PFSK-1 (cell line): ENCODE data around the gene HS3ST3A1.

Experiments used
- FOXP2 ChIP-seq: optimal IDR thresholded peaks from 2 replicates; pipeline ENCODE3; 2011; ENCODE audit warnings: borderline replicate concordance, control low read depth, inconsistent platforms; ENCODE audit not compliant: insufficient read depth; ENCODE audit errors: extremely low read length, extremely low read depth
- POLR2AphosphoS5 ChIP-seq: IDR thresholded peaks from 2 replicates; pipeline ENCODE4 v1.6.1; 2012; ENCODE audit warnings: low read depth, mild to moderate bottlenecking, control low read depth, low read length, moderate library complexity
- SIN3A ChIP-seq: IDR thresholded peaks from 2 replicates; pipeline ENCODE4 v1.6.1; 2012; ENCODE audit warnings: mild to moderate bottlenecking, low read length, moderate library complexity, borderline replicate concordance; ENCODE audit not compliant: insufficient read depth
- TAF1 ChIP-seq: IDR thresholded peaks from 2 replicates; pipeline ENCODE4 v1.6.1; 2012; ENCODE audit warnings: low read length, control low read depth, borderline replicate concordance; ENCODE audit not compliant: insufficient read depth
- TF ChIP-seq, protein P1 (sequence below), 2 experiments: IDR thresholded peaks; 2 replicates each; pipeline versions ENCODE4 v1.6.1 to v1.8.0; 2011 to 2012; ENCODE audit warnings: low read depth in 2 of 2, low read length in 2 of 2, control low read depth in 1 of 2, inconsistent platforms in 1 of 2, mild to moderate bottlenecking in 1 of 2, moderate library complexity in 1 of 2; ENCODE audit not compliant: insufficient read depth in 1 of 2

DNA sequence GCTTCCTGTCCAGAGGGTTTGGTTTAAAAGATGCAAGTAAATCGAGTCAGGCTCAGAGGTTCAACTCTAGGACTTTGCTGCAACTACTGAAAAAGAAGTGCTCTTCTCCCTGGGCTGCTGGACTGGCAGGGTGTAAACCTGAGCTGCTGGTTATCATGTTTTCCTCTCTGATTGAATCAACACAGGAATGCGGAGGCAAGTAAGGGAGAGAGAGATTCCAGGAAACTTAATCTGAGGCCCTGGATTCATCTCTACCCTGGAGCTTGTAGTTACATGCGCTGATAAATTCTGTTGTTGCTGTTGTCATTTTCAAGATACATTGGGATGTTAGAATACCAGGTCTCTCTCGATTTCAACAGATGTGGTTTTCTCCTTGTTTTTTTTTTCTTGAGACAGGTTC lies 8.2 kb upstream of the HS3ST3A1 start:
- TF ChIP-seq SIN3A (no peak), TAF1 (no peak), POLR2AphosphoS5 (no peak), FOXP2 (no peak)
- TF ChIP-seq, protein P1, sequence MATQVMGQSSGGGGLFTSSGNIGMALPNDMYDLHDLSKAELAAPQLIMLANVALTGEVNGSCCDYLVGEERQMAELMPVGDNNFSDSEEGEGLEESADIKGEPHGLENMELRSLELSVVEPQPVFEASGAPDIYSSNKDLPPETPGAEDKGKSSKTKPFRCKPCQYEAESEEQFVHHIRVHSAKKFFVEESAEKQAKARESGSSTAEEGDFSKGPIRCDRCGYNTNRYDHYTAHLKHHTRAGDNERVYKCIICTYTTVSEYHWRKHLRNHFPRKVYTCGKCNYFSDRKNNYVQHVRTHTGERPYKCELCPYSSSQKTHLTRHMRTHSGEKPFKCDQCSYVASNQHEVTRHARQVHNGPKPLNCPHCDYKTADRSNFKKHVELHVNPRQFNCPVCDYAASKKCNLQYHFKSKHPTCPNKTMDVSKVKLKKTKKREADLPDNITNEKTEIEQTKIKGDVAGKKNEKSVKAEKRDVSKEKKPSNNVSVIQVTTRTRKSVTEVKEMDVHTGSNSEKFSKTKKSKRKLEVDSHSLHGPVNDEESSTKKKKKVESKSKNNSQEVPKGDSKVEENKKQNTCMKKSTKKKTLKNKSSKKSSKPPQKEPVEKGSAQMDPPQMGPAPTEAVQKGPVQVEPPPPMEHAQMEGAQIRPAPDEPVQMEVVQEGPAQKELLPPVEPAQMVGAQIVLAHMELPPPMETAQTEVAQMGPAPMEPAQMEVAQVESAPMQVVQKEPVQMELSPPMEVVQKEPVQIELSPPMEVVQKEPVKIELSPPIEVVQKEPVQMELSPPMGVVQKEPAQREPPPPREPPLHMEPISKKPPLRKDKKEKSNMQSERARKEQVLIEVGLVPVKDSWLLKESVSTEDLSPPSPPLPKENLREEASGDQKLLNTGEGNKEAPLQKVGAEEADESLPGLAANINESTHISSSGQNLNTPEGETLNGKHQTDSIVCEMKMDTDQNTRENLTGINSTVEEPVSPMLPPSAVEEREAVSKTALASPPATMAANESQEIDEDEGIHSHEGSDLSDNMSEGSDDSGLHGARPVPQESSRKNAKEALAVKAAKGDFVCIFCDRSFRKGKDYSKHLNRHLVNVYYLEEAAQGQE (IDR thresholded peaks at IDR 0.05; ENCODE audit: insufficient read depth in 1 of 2, low read depth in 2 of 2, low read length in 2 of 2), result no peak
